ENCODE measurements around the gene LCN12.

The LCN12 gene

GRCh38 chr9:136946228-136947027, 5.6 kb upstream of the LCN12 start:
- no peak for DNase-seq (ENCODE audit: low read depth)
- no peak overlapping the region for H3K4me3 ChIP-seq (ENCODE audit: low read depth, low read length)
- TF ChIP-seq CTCF (conservative IDR thresholded peaks at IDR 0.05; ENCODE audit: low read depth, low read length) = no peak

- no peak for DNase-seq (ENCODE audit: low read depth)
- no peak overlapping the region for H3K4me3 ChIP-seq (ENCODE audit: low read depth, low read length)
- TF ChIP-seq CTCF (conservative IDR thresholded peaks at IDR 0.05; ENCODE audit: low read depth, low read length) = no peak
Measured at GRCh38 chr9:136947028-136947891, 4.8 kb upstream of the LCN12 start.

GRCh38 chr9:136947955-136948510, 4.0 kb upstream of the LCN12 start:
- H3K4me3 ChIP-seq (ENCODE audit: low read depth, low read length) = no peak overlapping the region
- peak; percentile 74 for TF ChIP-seq CTCF (conservative IDR thresholded peaks at IDR 0.05; ENCODE audit: low read depth, low read length)
- DNase-seq (ENCODE audit: low read depth) = peak; percentile 51

- TF ChIP-seq CTCF (conservative IDR thresholded peaks at IDR 0.05; ENCODE audit: low read depth, low read length) = no peak
- DNase-seq (ENCODE audit: low read depth) = no peak
Measured at GRCh38 chr9:136949239-136949816, 2.7 kb upstream of the LCN12 start.

GRCh38 chr9:136949817-136950655, 2.0 kb upstream of the LCN12 start:
- peak; percentile 83 for DNase-seq (ENCODE audit: low read depth)
- TF ChIP-seq CTCF (conservative IDR thresholded peaks at IDR 0.05; ENCODE audit: low read depth, low read length) = no peak
- H3K4me3 ChIP-seq (ENCODE audit: low read depth, low read length) = peak overlapping the region; percentile 59

More at GRCh38 chr9:136949239-136949816, 2.7 kb upstream of the LCN12 start:
- H3K4me3 ChIP-seq (ENCODE audit: low read depth, low read length) = peak overlapping the region; percentile 59

GRCh38 chr9:136950656-136951276, 1.3 kb upstream of the LCN12 start:
- DNase-seq (ENCODE audit: low read depth) = no peak
- no peak overlapping the region for H3K4me3 ChIP-seq (ENCODE audit: low read depth, low read length)
- TF ChIP-seq CTCF (conservative IDR thresholded peaks at IDR 0.05; ENCODE audit: low read depth, low read length) = no peak

Measured in choroid plexus epithelial cell (primary cell).